A673 (cell line): Measurements from ENCODE around the gene TPI1. TPM values are rescaled to one million over a fixed set of nuclear protein-coding genes. Genes with fewer than 3 reads are reported as not detected.

Source experiments
- BruUV-seq: library from RNA; stranded (reverse); fragments of 400-500 nt; replicated peaks from 2 replicates; lab custom pipeline; 2021; lab: Mats Ljungman, UMichigan
- CTCF ChIA-PET: fragments of 300-600 bp; sonication (Branson Sonifier 250); formaldehyde crosslinking; loops from one replicate; lab custom pipeline; 2022; ENCODE audit warnings: antibody characterized with exemption; lab: Charles Lee
- POLR2A ChIA-PET: fragments of 300-600 bp; sonication (Branson Sonifier 250); formaldehyde crosslinking; loops from one replicate; lab custom pipeline; 2022; ENCODE audit warnings: antibody characterized with exemption; ENCODE audit not compliant: low non-redundant PET; lab: Charles Lee
- DNase-seq: peaks from one replicate; pipeline ENCODE4 v3.0.0-alpha.2; 2015; ENCODE audit warnings: low spot score
- H3K27ac ChIP-seq: fragments of 200-600 bp; sonication (generic); 2 replicates; pipeline ENCODE4 v1.5.1; 2016; ENCODE audit warnings: mixed run types, low read depth, mild to moderate bottlenecking, mixed read lengths, antibody characterized with exemption, low read length; ENCODE audit not compliant: poor library complexity, severe bottlenecking
- H3K27me3 ChIP-seq: fragments of 200-600 bp; sonication (generic); replicated peaks from 2 replicates; pipeline ENCODE4 v1.6.1; 2017; ENCODE audit warnings: mixed run types, low read depth, mild to moderate bottlenecking, mixed read lengths, antibody characterized with exemption, low read length; ENCODE audit not compliant: insufficient read depth, poor library complexity
- H3K36me3 ChIP-seq: fragments of 200-600 bp; sonication (generic); 2 replicates; pipeline ENCODE4 v1.6.1; 2016; ENCODE audit warnings: mixed run types, mild to moderate bottlenecking, mixed read lengths, antibody characterized with exemption, low read length; ENCODE audit not compliant: insufficient read depth, poor library complexity, severe bottlenecking
- H3K4me1 ChIP-seq: fragments of 200-600 bp; sonication (generic); 2 replicates; pipeline ENCODE4 v1.6.1; 2017; ENCODE audit warnings: mixed run types, mild to moderate bottlenecking, mixed read lengths, antibody characterized with exemption, low read length; ENCODE audit not compliant: insufficient read depth, poor library complexity, severe bottlenecking
- H3K4me3 ChIP-seq: fragments of 200-600 bp; sonication (generic); 2 replicates; pipeline ENCODE4 v1.5.1; 2016; ENCODE audit warnings: low read depth, mixed run types, mild to moderate bottlenecking, mixed read lengths, low read length; ENCODE audit not compliant: poor library complexity, severe bottlenecking
- H3K9me3 ChIP-seq: fragments of 200-600 bp; sonication (generic); 2 replicates; pipeline ENCODE4 v1.6.1; 2016; ENCODE audit warnings: mixed run types, low read depth, mild to moderate bottlenecking, mixed read lengths, antibody characterized with exemption, low read length; ENCODE audit not compliant: poor library complexity, severe bottlenecking
- CTCF ChIP-seq: fragments of 300-800, 200-600 bp; sonication (generic); conservative IDR thresholded peaks from 2 replicates; pipeline ENCODE4 v1.5.1; 2017; ENCODE audit warnings: low read depth, mild to moderate bottlenecking, antibody characterized with exemption, low read length, moderate library complexity, mixed read lengths
- EZH2 ChIP-seq: fragments of 200-600 bp; sonication (generic); IDR thresholded peaks from 2 replicates; pipeline ENCODE4 v1.6.1; 2017; ENCODE audit warnings: borderline replicate concordance, low read depth, mild to moderate bottlenecking, mixed read lengths, antibody characterized with exemption, low read length; ENCODE audit not compliant: poor library complexity, severe bottlenecking
- intact Hi-C: fragments of 100-400 bp; cut with micrococcal nuclease; formaldehyde crosslinking; loops from one replicate; pipeline ENCODE4 v1.10.0; 2022; ENCODE audit not compliant: unreplicated experiment
- total RNA-seq: library from RNA; stranded (reverse); gene quantifications from 2 replicates; pipeline ENCODE4 v1.2.3, GENCODE V29; 2021

TPI1 gene
- total RNA-seq, 1 experiment from 2014 or later, result 1,277 TPM

GRCh38 chr12:6894321-6894720, 27.0 kb downstream of the TPI1 start:
- Histone ChIP-seq H3K27me3 (no peaks in the 10 kb centered on the region), H3K4me1 (peaks cover 7% of the 10 kb centered on the region), H3K36me3 (no peaks in the 10 kb centered on the region), H3K9me3 (no peaks in the 10 kb centered on the region), H3K27ac (no peak overlapping the region), H3K4me3 (no peak overlapping the region)
- no TSS peak for BruUV-seq
- ChIA-PET POLR2A (no interaction called here), CTCF (no interaction called here)
- intact Hi-C loops, result no loop called here
- no peak for DNase-seq
- no peak for TF ChIP-seq EZH2
- TF ChIP-seq CTCF, result no peak

DNA sequence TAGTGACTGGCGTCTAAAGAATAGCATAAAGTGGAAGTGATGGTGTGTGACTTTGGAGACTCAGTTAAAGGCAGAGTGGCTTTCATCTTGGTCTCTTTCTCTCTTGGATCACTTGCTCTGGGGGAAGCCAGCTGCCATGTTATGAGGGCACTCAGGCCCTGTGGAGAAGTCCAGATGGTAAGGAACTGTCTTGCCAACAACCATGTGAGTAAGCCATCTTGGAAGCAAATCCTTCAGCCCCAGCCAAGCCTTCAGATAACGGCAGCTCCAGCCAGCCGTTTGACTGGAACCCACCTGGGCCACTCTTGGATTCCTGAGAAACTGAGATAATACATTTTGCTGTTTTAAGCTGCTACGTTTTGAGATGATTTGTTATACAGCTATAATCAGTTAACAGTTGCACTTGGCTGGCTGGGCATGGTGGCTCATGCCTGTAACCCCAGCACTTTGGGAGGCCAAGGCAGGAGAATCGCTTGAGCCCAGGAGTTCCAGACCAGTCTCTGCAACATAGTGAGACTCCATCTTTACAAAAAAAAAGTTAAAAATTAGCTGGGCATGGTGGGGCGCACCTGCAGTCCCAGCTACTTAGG, 29.6 kb downstream of the TPI1 start:
- Histone ChIP-seq H3K36me3 (no peaks in the 10 kb centered on the region), H3K4me1 (no peaks in the 10 kb centered on the region), H3K4me3 (no peak overlapping the region), H3K27me3 (no peaks in the 10 kb centered on the region), H3K9me3 (no peaks in the 10 kb centered on the region), H3K27ac (no peak overlapping the region)
- TF ChIP-seq EZH2 (no peak), CTCF (no peak)
- POLR2A ChIA-PET, result no interaction called here
- no TSS peak for BruUV-seq
- CTCF ChIA-PET, result no interaction called here
- intact Hi-C loops, result no loop called here
- no peak for DNase-seq

- ChIA-PET POLR2A (no interaction called here), CTCF (interaction anchor here (0.6 kb wide), 1 partner anchor 22 kb away, joined by 4 read pairs; no protein-coding TSS in a partner anchor)
- DNase-seq, result no peak
- H3K9me3 ChIP-seq, result no peaks in the 10 kb centered on the region
- intact Hi-C loops, result no loop called here
- TF ChIP-seq CTCF (no peak), EZH2 (no peak)
- H3K36me3 ChIP-seq, result no peaks in the 10 kb centered on the region
- H3K27ac ChIP-seq, result no peak overlapping the region
- H3K4me1 ChIP-seq, result peaks cover 7% of the 10 kb centered on the region
- BruUV-seq, result no TSS peak
- no peak overlapping the region for H3K4me3 ChIP-seq
- H3K27me3 ChIP-seq, result no peaks in the 10 kb centered on the region
Observed at GRCh38 chr12:6899427-6899826, 32.1 kb downstream of the TPI1 start.
